AG10803 (cell line): ENCODE results near the gene CDC42BPB.
A peak's percentile ranks its signal among the peaks of the same experiment; 100 is the strongest.

Source experiments
- DNase-seq: peaks from one replicate; pipeline ENCODE4 v3.0.0; 2010; ENCODE audit warnings: low read depth
- H3K4me3 ChIP-seq: 2 replicates; pipeline ENCODE4 v1.5.1; 2011; ENCODE audit warnings: mild to moderate bottlenecking, low read length, control low read depth
- CTCF ChIP-seq: conservative IDR thresholded peaks from 2 replicates; pipeline ENCODE4 v1.5.1; 2011; ENCODE audit warnings: mild to moderate bottlenecking, low read length, control low read depth, inconsistent platforms

CDC42BPB gene

GRCh38 chr14:103057372-103058163, at the start of gene CDC42BPB:
Gene CDC42BPB, minus strand, starts transcription at chr14:103057549. Its CDS starts 376 bp downstream, at chr14:103057173.
- no peak for TF ChIP-seq CTCF
- H3K4me3 ChIP-seq = peak within 1 kb of the TSS; percentile 93
- DNase-seq = peak; percentile 92

DNA sequence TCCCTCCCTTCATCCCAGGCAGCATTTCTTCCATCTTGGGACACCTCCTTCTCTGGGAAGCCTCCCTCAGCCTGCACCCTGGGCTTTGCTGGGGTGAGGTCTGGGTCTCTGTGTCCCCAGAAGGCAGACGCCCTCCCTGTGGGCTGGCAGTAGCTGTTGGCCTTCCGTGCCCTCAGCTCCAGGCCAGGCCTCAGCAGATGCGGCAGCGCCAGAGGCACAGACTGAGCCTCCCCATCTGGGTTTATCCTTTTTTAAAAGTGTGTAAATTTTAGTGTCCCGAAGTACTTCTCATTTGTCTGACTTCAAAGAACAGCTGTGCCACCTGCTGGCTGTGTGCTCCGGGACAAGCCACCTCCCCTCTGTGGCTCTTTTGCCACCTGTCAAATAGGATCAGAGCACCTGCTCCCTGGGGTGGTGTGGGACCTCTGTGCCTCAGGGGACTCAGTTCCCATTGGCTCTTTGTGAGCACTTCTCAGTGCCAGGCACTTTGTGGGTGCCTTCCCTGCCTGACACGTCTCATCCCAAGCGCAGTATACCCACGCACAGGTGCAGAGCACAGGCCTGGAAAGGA, 48.3 kb upstream of the CDC42BPB start:
- H3K4me3 ChIP-seq = no peak overlapping the region
- no peak for DNase-seq

GRCh38 chr14:103104654-103105452, 47.5 kb upstream of the CDC42BPB start:
- H3K4me3 ChIP-seq = no peak overlapping the region
- DNase-seq = peak; percentile 58
- peak; percentile 74 for TF ChIP-seq CTCF

More for the DNA sequence above, 48.3 kb upstream of the CDC42BPB start:
- no peak for TF ChIP-seq CTCF

GRCh38 chr14:103104389-103104653, 47.0 kb upstream of the CDC42BPB start:
- no peak overlapping the region for H3K4me3 ChIP-seq
- no peak for DNase-seq
- no peak for TF ChIP-seq CTCF

DNA sequence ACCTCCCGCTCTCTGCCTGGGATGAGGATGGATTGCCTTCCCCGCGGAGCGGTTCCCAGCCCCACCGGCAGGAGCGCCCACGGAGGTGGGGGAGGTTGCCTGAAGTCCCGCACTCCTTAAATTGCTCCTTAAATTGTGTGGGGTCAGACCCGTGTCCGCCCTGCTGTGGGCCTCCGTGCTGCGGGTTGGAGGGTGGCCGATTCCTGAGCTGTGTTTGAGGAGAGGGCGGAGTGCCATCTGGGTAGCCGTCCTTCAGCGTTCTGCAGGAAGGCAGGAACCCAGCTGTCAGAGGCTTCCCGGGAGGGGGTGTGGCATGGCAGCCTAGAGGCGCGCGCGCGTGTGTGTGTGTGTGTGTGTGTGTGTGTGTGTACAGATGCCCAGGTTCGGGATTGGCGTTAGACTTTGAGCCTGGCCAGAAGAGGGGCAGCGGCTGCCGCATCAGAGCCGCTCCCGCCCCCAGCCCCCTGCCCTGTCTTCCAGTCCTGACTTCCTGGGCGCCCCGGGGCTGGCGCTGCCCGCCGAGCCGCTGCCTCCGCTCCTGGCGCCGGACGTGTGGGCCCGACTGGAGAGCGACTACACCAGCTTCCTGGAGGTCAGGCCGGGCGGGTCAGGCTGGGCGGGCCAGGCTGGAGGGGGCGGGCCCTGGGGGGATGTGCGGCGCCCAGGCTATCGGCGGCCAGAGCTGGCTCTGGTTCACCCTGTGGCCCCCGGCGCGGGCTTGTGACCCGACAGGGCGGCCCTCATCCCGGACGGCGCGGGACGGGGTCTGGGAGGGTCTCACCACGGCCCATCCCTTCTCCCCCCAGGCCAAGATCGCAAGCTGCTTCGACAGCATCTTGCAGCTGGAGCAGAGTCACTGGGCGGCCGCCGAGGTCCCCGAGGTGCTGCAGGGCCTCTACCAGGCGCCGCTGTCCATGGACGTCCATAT, 46.4 kb upstream of the CDC42BPB start:
- no peak overlapping the region; the same call in 1 of the 2 replicates for H3K4me3 ChIP-seq
- TF ChIP-seq CTCF = peak; percentile 43
- DNase-seq = peak; percentile 66

GRCh38 chr14:103102689-103103260, 45.4 kb upstream of the CDC42BPB start:
- no peak for TF ChIP-seq CTCF
- H3K4me3 ChIP-seq = no peak overlapping the region
- DNase-seq = no peak
